HEK293T (cell line): ENCODE results near the gene WNT5A.

Experiments used
- ARNT ChIP-seq: fragments of 450-650 bp; IDR thresholded peaks from 2 replicates; pipeline ENCODE4 v1.6.1; 2017; ENCODE audit warnings: mild to moderate bottlenecking
- BHLHE40 ChIP-seq: fragments of 450-650 bp; IDR thresholded peaks from 2 replicates; pipeline ENCODE4 v1.6.1; 2016; ENCODE audit warnings: mild to moderate bottlenecking, moderate library complexity, borderline replicate concordance
- FOXA1 ChIP-seq: fragments of 450-650 bp; IDR thresholded peaks from 2 replicates; pipeline ENCODE4 v1.6.1; 2016; ENCODE audit warnings: mild to moderate bottlenecking
- FOXK2 ChIP-seq: fragments of 450-650 bp; IDR thresholded peaks from 2 replicates; pipeline ENCODE4 v1.6.1; 2016; ENCODE audit warnings: mild to moderate bottlenecking
- FOXM1 ChIP-seq: fragments of 450-650 bp; IDR thresholded peaks from 2 replicates; pipeline ENCODE4 v1.6.1; 2017; ENCODE audit warnings: mild to moderate bottlenecking, borderline replicate concordance
- L3MBTL2 ChIP-seq: fragments of 450-650 bp; conservative IDR thresholded peaks from 2 replicates; pipeline ENCODE4 v1.6.1; 2016; ENCODE audit warnings: mild to moderate bottlenecking
- NFRKB ChIP-seq: fragments of 450-650 bp; IDR thresholded peaks from 2 replicates; pipeline ENCODE4 v1.6.1; 2016; ENCODE audit warnings: mild to moderate bottlenecking, moderate library complexity
- SP1 ChIP-seq: fragments of 450-650 bp; IDR thresholded peaks from 2 replicates; pipeline ENCODE4 v1.6.1; 2017
- TARDBP ChIP-seq: fragments of 450-650 bp; IDR thresholded peaks from 2 replicates; pipeline ENCODE4 v1.6.1; 2016
- ZNF384 ChIP-seq: fragments of 450-650 bp; IDR thresholded peaks from 2 replicates; pipeline ENCODE4 v1.6.1; 2016

DNA sequence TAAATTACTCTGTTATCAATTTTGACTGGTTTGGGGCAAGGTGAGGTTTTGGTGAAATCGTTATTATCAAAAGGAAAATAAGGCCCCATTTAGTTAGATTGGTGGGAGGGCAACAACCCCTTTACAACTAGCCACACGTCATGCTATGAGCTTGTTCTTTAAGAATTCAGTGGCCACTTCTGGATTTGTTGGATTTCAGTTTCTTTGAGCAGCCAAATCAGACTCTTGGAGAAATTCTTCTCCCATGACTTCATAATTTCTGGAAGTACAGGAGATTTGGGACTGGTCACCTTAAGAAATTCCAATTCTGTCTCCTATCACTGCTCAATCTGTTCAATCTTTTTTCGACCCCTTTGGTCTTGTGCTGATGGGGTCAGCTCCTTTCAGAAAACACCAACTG is 14.8 kb upstream of the WNT5A start:
- TF ChIP-seq NFRKB (no peak), L3MBTL2 (no peak), FOXA1 (no peak), TARDBP (no peak), ZNF384 (no peak), SP1 (no peak), FOXK2 (no peak), FOXM1 (no peak), ARNT (no peak), BHLHE40 (no peak)
